NCI-H2227 treated with DMSO at 0.1 percent for 48 hours (cell line): Measurements from ENCODE around the gene ETV3L.
"Not testable (repeated sequence)": the region's sequence is repeated elsewhere in the genome, so short reads cannot be mapped to it uniquely, and the experiment has no call there.

Source experiments
- DNase-seq: peaks from one replicate; lab custom pipeline; 2025; lab: John Stamatoyannopoulos, UW

ETV3L gene

DNA sequence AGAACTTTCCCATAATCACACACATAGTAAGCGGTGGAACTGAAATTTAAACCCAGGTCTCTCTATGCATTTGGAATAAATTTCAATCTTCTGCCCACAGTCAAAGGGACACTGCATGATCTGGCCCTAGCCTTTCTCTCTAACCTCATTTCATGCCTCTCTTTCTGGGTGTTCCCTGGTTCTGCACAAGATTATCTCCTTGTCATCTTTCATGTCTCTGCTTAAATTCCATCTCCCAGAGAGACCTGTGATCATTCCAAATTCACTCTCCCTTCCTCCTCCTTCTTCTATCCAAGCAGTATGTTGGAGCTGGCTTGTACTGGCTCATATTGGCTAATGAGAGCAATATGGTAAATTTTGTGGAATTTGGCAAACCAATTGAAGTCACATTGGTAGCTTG lies 22.2 kb downstream of the ETV3L start:
- no peak for DNase-seq

DNA sequence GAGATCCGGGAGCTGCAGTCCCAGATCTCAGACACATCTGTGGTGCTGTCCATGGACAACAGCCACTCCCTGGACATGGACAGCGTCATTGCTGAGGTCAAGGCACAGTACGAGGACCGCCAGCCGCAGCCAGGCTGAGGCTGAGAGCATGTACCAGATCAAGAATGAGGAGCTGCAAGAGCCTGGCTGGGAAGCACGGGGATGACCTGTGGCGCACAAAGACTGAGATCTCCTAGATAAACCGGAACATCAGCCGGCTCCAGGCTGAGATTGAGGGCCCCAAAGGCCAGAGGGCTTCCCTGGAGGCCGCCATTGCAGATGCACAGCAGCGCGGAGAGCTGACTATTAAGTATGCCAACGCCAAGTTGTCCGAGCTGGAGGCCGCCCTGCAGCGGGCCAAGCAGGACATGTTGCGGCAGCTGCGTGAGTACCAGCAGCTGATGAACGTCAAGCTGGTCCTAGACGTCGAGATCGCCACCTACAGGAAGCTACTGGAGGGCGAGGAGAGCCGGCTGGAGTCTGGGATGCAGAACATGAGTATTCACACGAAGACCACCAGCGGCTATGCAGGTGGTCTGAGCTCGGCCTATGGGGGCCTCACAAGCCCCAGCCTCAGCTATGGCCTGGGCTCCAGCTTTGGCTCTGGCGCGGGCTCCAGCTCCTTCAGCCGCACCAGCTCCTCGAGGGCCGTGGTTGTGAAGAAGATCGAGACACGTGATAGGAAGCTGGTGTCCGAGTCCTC lies 25.5 kb downstream of the ETV3L start:
- DNase-seq = no peak

DNA sequence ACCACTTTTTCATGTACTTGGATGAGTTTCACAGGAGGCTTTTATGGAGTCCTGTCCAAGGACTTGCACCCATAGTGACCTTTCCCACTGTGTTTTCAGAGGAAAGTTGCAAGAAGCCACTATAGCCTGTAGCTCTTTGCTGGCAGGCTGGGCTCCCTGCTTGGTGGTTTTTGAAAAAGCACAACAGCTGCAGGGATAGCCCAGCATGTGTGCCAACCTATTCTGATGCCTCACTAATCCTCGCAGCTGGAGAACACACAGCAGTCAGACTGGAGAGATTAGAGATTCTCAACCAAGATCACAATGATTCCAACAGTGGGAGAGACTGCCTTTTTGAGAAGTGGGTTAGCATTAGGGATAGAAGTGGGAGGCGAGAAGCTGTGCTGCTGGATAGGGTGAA lies 30.0 kb downstream of the ETV3L start:
- no peak for DNase-seq

DNA sequence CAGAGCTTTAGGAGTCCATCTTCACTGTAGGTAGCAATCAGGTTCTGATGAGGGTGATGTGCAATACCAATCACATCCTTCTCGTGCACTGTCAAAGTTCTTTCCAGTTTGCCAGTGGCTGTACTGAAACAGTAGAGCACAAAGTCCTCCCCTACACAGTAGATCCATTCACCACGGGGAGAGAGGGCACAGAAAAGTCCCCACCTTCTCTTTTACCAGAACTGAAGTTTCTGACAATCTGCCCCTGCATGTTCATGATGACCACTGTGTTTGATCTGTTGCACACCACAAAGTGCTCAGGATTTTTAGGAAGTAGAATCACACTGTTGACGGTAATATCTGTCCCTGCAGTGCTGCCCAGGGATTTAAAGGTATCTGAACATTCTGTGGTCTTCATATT lies 40.4 kb downstream of the ETV3L start:
- not testable (repeated sequence) for DNase-seq

DNA sequence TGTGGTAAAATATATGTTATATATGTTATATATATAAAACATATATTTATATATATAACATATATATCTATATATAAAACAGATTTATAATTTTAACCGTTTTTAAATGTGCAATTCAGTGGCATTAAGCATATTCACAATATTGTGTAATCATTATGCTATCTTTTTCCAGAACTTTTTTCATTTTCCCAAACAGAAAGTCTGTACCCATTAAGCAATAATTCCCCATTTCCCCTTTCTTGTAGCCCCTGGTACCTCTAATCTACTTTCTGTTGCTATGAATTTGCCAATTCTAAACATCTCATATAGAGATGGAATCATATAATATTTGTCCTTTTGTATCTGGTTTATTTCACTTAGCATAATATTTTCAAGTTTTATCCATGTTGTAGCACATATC lies 43.3 kb downstream of the ETV3L start:
- no peak for DNase-seq

DNA sequence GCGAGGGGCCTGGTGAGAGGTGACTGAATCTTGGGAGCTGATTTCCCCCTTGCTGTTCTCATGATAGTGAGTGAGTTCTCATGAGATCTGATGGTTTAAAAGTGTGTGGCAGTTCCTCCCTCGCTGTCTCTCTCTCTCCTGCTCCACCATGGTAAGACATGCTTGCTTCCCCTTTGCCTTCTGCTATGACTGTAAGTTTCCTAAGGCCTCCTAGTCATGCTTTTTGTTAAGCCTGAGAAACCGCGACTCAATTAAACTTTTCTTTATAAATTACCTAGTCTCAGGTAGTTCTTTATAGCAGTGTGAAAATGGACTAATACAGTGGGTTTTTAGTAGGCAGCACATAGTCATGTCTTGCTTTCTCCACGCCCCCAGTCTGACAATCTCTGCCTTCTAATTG lies 43.9 kb downstream of the ETV3L start:
- not testable (repeated sequence) for DNase-seq

DNA sequence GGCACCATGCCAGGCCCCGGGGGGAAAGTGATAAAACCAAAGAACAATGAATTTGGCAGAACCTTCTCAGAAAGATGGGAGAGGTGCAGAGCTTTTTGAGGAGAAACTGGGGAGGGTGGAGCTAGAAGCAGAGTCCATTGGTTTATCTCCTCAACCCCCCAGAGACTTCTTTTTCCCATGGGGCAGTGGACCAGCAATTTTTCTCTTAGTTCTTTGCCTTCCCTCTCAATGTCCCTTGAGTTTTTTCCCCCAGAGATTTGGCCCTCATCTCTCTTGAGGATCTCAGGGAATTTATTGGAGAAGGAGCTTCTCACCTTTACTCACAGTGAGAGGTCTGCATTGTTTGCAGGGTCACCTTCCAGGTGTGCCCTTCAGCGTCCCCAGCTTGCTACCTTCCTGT lies 48.8 kb downstream of the ETV3L start:
- DNase-seq = no peak

DNA sequence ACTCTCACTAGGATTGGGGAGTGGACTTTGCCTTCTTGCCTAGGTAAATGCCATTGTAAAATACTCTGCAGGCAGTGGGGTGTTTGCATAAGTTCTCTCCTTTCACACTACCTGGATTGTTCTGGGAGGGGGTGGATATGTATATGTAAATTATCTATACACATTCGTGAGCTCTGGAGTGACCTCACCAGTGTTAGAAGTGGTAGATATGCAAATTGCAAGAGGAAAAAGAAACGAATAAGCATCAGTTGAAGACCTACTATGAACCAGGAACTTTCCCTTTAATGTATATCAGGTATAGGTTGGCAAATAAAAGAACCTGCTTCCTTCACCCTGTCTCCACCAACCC lies 52.6 kb downstream of the ETV3L start:
- DNase-seq = no peak

DNA sequence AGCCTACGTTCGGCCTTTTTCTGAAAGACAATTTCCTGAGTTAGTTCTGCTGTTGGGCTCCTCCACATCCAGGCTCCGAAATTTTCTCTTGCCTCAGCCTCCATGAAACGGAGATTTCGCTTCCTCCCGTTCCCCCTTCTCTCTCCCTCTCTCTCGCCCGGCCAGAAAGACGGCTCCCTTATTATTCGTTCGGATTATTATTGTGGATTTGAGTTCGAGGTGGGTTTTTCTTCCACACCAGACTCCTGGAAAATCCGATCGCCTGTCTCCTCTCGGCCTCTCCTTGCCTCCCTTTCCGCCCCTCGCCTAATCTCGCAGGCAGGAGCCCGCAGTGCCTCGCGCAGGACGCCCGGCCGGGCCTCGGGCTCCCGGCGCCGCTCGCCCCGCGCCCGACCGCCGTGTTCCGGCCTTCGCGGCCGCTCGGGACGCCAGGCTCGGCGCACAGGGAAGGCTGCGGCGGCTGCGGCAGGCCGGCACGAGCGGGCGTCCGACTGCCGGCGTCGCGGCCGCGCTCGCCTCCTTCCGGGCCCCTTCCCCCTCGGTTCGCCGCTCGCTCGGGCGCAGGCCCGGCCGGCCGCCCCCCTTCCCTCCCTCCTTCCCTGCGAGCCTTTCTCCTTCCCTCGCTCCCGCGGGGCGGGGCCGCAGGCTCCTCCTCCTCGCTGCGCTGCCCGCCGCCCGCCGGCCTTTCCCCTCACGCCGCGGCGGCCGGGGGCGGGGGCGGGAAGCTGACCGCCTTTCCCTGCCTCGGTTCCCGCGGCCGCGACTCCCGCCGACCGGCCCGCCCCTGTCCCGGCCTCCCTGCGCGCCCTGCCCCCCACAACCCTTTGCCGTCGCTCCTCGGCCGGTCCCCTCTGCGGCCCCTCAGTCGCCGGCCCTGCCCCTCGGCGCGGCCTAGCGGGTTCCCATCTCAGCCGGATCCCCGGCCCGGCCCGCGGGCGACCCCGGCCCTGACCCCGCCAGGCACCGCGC lies 54.1 kb downstream of the ETV3L start, which contains the start of gene ARHGEF11:
Gene ARHGEF11, minus strand, starts transcription at position 493 of the 969 bp plus-strand sequence. CDS start 1,412 bp downstream, outside the sequence.
- DNase-seq = peak; percentile 83

DNA sequence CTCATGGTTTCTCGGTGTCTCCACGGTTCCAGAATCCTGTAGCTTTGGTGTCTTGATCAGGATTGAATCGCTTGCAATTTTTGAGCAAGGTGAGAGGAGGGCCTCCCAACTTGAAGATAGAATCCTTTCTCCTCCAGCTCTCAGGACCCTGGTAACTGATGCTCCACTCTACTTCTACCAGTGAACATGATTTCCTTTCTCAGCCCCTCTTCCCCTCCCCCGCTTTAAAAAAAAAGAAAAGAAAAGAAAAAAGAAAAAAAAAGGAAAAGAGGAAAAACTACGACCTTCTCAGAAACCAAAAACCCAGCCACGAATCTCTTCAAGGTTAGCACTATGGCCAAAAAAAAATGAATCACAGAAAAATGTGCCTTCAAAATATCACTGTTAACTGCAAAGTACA lies 55.3 kb downstream of the ETV3L start:
- no peak for DNase-seq

DNA sequence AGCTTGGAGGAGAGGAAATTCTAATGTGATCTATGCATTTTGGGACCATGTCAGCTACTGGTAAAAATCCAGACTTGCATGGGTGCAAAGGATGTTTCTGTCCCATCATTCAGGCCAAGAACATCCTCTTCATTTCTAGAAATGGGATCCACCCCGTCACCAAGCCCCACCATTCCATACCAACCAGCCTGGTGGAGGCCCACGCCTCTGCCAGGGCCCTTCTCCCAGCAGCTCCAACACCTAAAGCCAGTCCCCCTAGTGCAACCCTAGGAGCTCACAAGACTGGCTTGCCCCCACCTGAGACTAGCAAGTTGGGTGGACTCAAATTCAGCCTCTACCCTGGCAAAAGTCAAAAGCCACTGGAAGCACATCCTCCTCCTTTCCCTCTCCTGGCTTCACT lies 55.9 kb downstream of the ETV3L start:
- DNase-seq = no peak

DNA sequence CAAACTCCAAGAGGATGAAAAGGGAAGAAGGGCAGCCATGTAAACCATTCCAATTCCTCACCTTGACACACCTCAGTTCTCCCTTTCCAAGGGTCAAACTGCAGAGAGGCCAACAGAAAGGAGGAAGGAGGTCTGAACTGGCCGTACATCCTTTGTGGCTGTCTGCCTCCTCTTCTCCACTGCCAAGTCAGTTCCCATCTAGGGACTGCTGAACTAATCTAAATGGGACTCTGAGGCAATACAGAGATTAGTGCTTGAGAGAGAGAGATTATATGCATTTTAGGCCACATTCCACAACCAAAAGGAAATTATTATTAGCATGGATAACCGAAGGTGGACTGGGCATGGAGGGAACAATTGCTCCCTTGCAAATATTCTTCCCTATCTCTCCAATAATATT lies 56.8 kb downstream of the ETV3L start:
- DNase-seq = no peak
